HPDE6-E6E7 (cell line): ENCODE data around the gene LRMDA.

Experiments
- DNase-seq: peaks from one replicate; pipeline ENCODE4 v3.0.0; 2011; ENCODE audit warnings: missing footprints; ENCODE audit errors: extremely low spot score

Gene LRMDA

GRCh38 chr10:75640803-75641202, 209.4 kb downstream of the LRMDA start:
- no peak for DNase-seq

- no peak for DNase-seq
Observed at GRCh38 chr10:75643405-75643804, 212.0 kb downstream of the LRMDA start.

- DNase-seq = no peak
Observed at GRCh38 chr10:75643944-75644692, 212.7 kb downstream of the LRMDA start.

- no peak for DNase-seq
Observed at GRCh38 chr10:75645704-75646103, 214.3 kb downstream of the LRMDA start.

- no peak for DNase-seq
Observed at GRCh38 chr10:75646218-75646915, 214.9 kb downstream of the LRMDA start.

- no peak for DNase-seq
Observed at GRCh38 chr10:75646916-75647315, 215.5 kb downstream of the LRMDA start.

- DNase-seq = no peak
Observed at GRCh38 chr10:75647675-75648074, 216.3 kb downstream of the LRMDA start.

GRCh38 chr10:75648351-75648750, 216.9 kb downstream of the LRMDA start:
- DNase-seq = no peak

GRCh38 chr10:75648854-75649253, 217.4 kb downstream of the LRMDA start:
- no peak for DNase-seq

- DNase-seq = no peak
Observed at GRCh38 chr10:75649466-75649865, 218.0 kb downstream of the LRMDA start.

GRCh38 chr10:75650648-75651047, 219.2 kb downstream of the LRMDA start:
- DNase-seq = no peak

GRCh38 chr10:75651417-75651816, 220.0 kb downstream of the LRMDA start:
- peak; percentile 16 for DNase-seq

GRCh38 chr10:75652146-75652740, 220.8 kb downstream of the LRMDA start:
- no peak for DNase-seq

- DNase-seq = no peak
Observed at GRCh38 chr10:75653761-75654160, 222.3 kb downstream of the LRMDA start.

- DNase-seq = no peak
Observed at GRCh38 chr10:75654171-75654771, 222.8 kb downstream of the LRMDA start.

- no peak for DNase-seq
Observed at GRCh38 chr10:75654772-75655171, 223.3 kb downstream of the LRMDA start.

- DNase-seq = no peak
Observed at GRCh38 chr10:75655791-75656451, 224.5 kb downstream of the LRMDA start.

GRCh38 chr10:75657351-75657750, 225.9 kb downstream of the LRMDA start:
- DNase-seq = no peak

- no peak for DNase-seq
Observed at GRCh38 chr10:75658036-75658435, 226.6 kb downstream of the LRMDA start.

GRCh38 chr10:75658496-75658895, 227.1 kb downstream of the LRMDA start:
- DNase-seq = no peak

- DNase-seq = no peak
Observed at GRCh38 chr10:75658915-75659314, 227.5 kb downstream of the LRMDA start.

GRCh38 chr10:75660823-75661222, 229.4 kb downstream of the LRMDA start:
- DNase-seq = no peak
